Measurements from ENCODE around the gene ZNF821.

ZNF821 gene

DNA sequence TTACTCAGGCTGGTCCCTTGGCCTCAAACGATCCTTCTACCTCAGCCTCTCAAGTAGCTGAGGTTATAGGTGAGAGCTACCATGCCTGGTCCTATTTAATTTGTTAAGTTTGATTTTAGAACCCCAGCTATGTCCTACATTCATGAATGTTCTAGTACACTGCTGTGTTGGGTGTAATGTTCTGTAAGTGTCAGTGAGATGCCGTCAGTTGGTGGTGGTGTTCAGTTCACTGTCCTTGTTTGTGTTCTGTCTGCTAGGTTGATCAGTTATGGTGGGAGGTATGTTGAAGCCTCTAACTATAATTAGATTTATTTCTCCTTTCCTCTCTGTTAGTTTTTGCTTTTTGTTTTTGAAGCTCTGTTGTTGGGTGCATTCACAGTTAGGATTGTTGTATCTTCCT is 19.6 kb upstream of the ZNF821 start:
- no peak overlapping the region for H3K4me3 ChIP-seq (ENCODE audit: low read depth, low read length)
- TF ChIP-seq, protein P1, sequence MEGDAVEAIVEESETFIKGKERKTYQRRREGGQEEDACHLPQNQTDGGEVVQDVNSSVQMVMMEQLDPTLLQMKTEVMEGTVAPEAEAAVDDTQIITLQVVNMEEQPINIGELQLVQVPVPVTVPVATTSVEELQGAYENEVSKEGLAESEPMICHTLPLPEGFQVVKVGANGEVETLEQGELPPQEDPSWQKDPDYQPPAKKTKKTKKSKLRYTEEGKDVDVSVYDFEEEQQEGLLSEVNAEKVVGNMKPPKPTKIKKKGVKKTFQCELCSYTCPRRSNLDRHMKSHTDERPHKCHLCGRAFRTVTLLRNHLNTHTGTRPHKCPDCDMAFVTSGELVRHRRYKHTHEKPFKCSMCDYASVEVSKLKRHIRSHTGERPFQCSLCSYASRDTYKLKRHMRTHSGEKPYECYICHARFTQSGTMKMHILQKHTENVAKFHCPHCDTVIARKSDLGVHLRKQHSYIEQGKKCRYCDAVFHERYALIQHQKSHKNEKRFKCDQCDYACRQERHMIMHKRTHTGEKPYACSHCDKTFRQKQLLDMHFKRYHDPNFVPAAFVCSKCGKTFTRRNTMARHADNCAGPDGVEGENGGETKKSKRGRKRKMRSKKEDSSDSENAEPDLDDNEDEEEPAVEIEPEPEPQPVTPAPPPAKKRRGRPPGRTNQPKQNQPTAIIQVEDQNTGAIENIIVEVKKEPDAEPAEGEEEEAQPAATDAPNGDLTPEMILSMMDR (IDR thresholded peaks at IDR 0.05; ENCODE audit: control insufficient read depth, extremely low read depth, insufficient read depth) = no peak
- DNase-seq (ENCODE audit: low read depth) = no peak

DNA sequence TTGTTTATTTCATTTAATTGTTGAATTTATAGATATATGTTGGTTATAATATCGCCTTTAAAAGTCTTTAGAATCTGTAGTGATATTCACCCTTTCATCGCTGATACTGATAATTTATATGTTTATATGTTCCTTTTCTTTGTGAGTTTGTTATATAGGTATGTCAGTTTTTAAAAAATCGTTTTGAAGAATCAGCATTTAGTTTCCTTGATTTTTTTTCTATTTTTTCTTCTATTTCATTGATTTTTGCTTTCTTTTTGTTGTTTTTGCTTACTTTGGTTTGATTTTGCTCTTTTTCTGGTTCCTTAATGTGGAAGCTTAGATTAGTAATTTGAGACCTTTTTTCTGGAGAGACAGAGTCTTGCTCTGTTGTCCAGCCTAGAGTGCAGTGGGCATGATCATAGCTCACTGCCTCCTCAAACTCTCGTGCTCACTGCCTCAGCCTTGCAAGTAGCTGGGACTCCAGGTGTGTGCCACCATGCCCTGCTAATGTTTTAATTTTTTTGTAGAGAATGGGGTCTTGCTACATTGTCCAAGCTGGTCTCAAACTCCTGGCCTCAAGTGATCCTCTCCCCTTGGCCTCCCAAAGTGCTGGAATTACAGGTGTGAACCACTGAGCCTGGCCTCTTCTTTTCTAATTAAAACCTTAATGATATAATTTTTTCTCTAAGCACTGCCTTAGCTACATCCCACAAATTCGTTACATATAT is 18.8 kb upstream of the ZNF821 start:
- no peak for DNase-seq (ENCODE audit: low read depth)
- TF ChIP-seq, protein P1 (IDR thresholded peaks at IDR 0.05; ENCODE audit: control insufficient read depth, extremely low read depth, insufficient read depth) = no peak
- no peak overlapping the region for H3K4me3 ChIP-seq (ENCODE audit: low read depth, low read length)

DNA sequence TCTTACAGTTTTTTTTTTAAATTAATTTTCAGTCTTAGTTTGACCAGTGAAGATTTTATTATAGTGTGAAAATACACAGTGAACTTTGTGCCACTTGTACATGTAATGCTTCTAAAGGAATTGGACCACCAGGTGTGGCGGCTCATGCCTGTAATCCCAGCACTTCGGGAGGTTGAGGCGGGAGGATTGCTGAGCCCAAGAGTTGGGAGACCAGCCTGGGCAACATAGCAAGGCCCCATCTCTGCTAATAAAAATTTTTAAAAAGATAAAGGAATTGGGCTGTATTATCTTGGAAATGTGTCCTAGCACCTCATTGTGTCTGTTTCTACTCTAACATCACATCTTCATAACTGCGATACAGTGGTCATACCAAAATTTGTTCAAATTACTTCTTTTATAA is 15.2 kb upstream of the ZNF821 start:
- TF ChIP-seq, protein P1 (IDR thresholded peaks at IDR 0.05; ENCODE audit: control insufficient read depth, extremely low read depth, insufficient read depth) = no peak
- DNase-seq (ENCODE audit: low read depth) = no peak
- no peak overlapping the region for H3K4me3 ChIP-seq (ENCODE audit: low read depth, low read length)

DNA sequence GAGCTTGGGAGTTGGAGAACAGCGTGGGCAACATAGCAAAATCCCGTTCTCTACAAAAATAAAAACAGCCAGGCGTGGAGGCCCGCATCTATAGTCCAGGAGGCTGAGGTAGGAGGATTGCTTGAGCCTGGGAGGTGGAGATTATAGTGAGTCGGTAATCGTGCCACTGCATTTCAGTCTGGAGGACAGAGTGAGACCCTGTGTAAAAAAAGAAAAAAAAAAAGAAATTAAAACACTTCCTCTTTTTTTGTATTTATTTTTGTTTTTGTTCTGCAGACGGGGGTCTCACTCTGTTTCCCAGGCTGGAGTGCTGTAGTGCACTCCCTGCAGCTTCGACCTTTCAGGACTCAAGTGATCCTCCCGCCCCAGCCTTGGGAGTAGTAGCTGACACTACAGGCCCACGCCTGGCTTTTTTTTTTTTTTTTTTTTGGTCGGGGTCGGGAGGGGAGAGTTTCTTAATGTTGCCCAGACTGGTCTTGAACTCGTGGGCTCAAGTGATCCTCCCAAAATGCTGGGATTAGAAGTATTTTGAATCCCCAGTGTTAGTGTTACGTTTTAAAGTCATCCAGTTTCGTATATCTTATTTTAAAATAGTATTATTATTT is 12.9 kb upstream of the ZNF821 start:
- TF ChIP-seq, protein P1 (IDR thresholded peaks at IDR 0.05; ENCODE audit: control insufficient read depth, extremely low read depth, insufficient read depth) = no peak
- peak overlapping the region; percentile 99 for H3K4me3 ChIP-seq (ENCODE audit: low read depth, low read length)
- DNase-seq (ENCODE audit: low read depth) = no peak

DNA sequence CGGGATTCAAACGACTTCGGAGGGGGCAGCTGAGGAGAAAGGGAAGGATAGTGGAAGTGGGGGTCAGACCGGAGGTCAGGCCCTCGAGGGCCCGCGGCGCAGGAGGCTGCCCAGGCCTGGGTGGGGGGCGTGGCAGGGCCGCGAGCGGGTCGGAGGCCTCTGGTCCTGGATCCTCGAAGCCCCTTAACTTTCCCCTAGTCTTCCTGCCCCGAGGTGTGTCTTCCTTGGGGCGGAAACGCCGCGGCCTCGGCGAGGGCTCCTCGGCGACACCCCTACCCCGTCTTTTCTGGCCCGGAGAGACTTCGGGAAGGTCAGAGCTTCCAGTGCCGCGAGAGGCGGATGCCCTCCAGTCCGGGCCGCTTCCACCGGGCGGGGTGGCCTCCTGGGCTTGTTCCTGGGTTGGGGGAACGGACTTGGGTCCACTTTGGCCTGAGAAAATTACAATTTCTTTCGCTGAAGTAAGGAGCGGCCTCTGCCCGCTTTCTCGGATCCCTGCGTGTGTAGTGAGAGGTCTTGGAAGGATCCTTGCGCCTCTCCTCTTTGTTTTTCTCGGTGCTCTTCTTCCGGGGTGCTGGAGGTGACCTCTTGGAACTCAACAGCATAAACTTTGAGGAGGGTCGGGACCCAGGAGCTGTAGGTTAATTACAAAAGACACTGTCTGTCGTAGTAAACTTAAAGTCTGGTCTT is 11.8 kb upstream of the ZNF821 start:
- DNase-seq (ENCODE audit: low read depth) = no peak
- peak overlapping the region; percentile 99 for H3K4me3 ChIP-seq (ENCODE audit: low read depth, low read length)
- TF ChIP-seq, protein P1 (IDR thresholded peaks at IDR 0.05; ENCODE audit: control insufficient read depth, extremely low read depth, insufficient read depth) = no peak

DNA sequence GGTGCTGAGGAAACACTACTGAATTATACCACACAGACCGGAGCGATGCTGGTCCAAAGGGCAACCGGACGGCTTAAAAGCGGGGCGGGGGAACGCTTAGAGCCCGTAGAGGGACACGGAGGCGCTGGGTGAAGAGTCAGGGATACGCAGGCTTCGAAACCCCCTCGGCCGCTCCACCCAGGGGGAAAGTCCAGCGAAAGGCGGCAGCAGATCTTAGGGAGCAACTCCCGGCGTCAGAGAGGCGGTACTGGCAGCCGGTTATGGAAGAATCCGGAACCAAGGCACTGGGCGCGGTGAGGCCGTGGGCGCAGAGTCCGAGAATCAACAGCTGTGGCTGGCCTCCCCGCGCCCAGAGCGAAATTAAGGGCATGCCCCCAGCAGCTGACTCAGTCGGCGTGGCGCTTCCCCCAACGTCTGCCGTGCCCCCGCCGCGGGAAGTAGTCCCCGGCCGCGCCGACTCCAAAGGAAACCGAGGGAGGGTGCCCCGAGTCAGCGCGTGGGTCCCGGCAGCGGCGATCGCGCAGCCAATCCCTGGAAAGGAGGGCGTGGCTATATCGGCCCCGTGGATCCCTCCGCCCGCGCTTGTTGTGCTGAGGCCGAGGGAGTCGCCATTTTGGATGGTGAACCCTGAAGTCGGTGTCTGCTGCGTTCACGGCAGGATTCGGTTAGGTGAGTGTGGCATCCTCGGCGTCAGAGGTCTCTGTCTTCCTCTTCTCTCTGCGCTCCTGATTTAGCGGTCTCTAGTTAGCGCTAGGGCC is 11.1 kb upstream of the ZNF821 start, which contains the start of gene IST1:
Gene IST1, plus strand, starts transcription at position 611 of the 758 bp plus-strand sequence. CDS start 20,110 bp downstream, outside the sequence.
- H3K4me3 ChIP-seq (ENCODE audit: low read depth, low read length) = peak within 1 kb of the TSS; percentile 99
- DNase-seq (ENCODE audit: low read depth) = peak; percentile 91
- TF ChIP-seq, protein P1 (IDR thresholded peaks at IDR 0.05; ENCODE audit: control insufficient read depth, extremely low read depth, insufficient read depth) = no peak
